Non-pigmented ciliary epithelial cell (primary cell): Measurements from ENCODE around the gene TVP23A.

ENCODE experiments used
- DNase-seq: peaks from one replicate; pipeline ENCODE4 v3.0.0-alpha.2; 2010; ENCODE audit warnings: low read depth

The TVP23A gene

DNA sequence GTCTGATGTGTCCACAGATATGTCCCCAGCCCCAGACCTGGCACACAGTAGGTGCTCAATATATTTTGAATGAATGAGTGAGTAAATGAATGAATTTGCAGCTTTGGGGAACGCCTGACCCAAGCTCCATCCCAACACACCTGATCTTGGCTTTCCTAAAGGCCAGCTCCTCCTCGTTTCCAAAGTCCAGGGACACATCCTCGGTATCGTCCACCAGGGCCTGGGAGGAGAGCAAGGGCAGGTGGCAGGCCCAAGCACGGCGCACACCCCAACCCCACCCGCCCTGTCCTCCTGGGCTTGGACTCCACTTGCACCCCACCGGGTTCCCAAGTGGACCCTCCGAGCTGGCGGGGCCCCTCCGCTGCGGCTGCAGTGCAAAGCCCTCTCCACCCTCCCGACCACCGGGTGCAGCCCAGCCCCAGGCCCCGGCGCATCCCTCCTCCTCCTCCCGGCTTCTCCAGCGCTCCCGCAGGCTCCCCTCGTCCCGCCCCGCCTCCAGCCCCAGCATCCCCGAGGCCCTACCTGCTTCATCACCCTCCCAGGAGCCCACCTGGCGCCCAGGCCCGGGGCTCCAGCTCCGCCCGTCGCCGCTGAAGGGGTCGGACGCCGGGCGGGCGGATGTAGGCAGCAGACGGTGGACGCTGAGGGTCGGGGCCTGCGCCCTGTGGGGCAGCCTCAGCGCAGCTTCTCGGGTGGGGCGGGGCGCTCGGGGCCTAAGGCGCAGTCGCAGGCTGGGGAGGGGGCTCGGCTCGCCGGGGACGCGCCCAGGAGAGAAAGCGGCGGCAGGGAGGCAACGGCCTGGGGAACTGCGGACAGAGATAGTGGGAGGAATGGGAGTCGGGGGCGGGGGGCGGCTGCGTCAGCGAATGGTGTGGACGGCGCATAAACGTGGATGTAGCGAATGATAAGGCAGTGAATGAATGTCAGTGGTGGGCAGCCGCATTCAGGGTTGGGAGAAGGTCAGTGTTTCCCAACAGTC lies at the start of gene TVP23A:
Gene TVP23A, minus strand, starts transcription at position 832 of the 979 bp plus-strand sequence. Its CDS starts 301 bp downstream, at position 531.
- DNase-seq, result no peak

DNA sequence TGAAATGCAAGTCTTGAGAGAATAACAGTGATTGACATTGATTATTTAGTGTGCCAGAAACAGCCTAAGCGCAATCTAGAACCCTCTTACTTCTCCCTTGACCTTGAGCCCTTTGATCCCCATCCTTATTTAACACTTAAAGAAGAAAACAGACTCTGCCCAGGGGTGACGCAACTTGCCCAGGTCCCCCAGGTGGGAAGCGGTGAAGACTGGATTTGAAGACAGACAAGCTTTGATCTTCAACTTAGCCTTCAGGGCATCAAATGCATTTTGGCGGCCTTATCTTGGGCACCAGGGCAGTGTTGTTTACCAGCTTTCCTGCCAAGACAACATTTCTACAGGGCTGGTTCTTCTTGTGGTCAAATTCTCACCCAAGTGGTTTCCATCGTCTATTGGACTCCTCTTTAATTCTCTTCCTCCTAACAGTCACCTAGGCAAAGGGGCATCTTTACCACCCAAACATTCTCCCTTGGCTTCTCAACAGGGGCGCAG lies 49.6 kb upstream of the TVP23A start:
- no peak for DNase-seq

DNA sequence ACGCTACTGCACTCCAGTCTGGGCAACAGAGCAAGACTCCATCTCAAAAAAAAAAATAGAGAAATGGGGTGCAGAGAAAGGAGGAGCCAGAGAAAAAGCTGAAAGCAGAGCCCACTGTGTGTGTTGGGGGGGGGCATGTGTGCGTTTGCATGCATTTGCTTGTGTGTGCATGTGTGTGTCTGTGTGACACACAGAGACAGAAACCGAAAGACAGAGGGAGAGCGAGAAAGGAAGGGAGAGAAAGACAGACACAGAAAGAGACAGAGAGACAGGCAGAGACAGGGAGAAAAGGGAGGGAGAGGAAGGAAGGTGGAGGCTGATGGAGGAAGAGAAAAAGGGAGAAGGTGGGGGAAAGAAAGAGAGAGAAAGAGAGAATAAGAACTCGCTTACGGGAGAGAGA lies 48.6 kb upstream of the TVP23A start:
- DNase-seq, result no peak

DNA sequence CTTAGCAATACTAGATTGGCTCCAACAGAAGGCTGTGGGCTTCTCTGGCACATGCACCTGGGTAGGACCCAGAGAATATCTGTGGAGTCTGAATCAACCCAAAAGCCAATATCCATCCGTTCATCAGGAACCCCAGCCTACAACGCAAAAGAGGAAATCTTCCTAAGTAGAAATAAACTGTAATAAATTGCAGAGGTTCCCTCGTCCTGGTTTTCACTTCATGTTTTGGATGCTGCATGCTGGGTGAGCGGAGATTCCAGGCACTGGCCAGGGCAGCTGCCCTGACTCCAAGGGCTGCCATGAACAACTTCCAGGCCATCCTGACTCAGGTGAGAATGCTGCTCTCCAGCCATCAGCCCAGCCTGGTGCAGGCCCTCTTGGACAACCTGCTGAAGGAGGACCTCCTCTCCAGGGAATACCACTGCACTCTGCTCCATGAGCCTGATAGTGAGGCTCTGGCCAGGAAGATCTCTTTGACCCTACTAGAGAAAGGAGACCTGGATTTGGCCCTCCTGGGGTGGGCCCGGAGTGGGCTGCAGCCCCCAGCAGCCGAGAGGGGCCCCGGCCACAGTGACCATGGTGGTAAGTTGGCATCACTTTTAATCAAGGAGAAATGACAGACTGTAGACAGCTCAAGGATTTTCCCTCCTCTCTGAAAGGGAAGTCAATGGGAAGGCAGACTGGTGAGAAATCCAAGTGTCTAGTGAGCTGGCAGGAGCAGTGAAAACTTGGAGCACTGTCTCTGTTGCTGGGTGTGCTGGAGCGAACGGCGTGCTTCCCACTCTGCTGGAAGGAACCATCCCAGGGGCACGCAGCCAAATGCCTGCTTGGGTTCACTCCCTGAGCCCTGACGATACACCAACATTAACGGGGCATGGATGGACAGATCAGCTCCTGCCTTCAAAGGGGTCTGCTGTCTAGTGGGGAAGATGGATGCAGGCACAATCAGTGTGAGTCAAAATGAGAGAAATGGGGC lies 47.7 kb upstream of the TVP23A start:
- DNase-seq, result no peak

DNA sequence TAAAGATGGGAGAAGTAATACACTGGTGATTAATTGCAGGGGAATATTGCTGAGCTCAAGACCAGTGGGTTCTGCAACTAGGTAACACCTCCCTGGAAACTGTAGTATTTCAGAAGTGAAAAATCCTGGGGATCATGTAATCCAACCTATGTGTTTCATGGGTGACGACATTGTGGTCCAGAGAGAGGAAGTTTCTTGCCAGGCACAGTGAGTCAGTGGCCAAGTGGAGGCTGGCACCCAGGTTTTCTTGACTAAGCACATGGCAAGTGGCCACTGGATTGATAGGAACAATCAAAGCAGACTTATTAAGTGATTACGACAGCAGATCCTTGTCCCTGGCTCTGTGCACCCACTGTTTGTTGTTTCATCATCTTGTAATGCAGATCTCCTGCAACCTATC lies 43.8 kb upstream of the TVP23A start:
- peak; percentile 50 for DNase-seq

DNA sequence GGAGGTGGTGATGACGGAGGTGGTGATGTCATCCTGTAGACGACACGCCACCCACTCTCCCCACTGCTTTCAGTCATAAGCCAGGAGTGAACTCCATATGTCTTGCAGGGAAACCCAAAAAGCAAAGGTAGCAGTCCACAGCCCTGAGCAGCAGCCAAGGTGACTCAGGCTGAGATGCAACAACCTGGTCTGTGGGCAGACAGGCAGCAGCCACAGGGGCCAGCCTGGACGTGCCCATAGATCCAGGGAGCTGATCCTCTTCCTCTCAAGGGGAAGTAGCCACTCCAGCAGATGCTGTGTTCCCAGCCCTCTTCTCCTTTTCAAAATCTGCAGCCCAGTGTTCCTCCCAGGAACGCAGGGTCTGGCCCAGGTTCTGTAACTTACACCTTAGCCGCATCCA lies 41.1 kb upstream of the TVP23A start:
- no peak for DNase-seq

- DNase-seq, result no peak
These were observed 40.4 kb upstream of the TVP23A start for GRCh38 chr16:10859020-10859419.

GRCh38 chr16:10858203-10858602 lies 39.6 kb upstream of the TVP23A start:
- DNase-seq, result no peak

DNA sequence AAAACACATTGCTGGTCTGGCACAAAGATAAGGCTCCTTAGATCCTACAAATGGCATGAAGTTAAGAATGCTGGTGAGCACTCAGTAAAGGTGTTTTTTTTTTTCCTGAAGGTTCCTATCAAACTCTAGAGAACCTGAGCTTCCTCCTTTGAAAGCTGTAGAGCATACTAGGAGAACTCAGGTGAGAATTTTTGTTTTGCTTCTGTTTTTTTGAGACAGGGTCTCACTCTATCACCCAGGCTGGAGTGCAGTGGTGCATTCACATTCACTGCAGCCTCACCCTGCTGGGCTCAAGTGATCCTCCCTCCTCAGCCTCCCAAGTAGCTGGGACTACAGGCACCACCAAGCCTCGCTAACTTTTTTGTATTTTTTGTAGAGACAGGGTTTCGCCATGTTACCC lies 37.4 kb upstream of the TVP23A start:
- DNase-seq, result no peak

DNA sequence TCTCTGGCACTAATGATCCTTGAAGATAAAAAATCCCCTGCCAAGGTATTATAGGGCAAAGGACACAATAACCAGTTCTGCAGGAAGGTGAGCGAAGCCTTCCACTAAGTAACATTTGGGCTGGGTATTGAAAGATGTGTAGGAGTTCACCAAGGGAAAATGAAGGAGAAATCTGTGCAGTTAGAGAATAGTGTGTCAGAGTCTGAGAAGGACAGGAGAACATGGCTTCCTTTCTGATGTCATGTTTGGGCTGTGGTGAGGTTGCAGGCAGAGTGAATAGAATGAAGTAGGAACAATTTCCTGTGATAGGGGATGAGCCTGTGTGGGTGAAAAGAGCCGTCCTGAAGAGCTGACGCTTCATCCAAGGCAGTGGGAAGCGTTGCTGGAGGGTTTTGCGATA lies 34.4 kb upstream of the TVP23A start:
- no peak for DNase-seq

- DNase-seq, result no peak
These were observed 33.7 kb upstream of the TVP23A start for GRCh38 chr16:10852286-10852685.

- DNase-seq, result no peak
These were observed 32.9 kb upstream of the TVP23A start for GRCh38 chr16:10851512-10851911.

DNA sequence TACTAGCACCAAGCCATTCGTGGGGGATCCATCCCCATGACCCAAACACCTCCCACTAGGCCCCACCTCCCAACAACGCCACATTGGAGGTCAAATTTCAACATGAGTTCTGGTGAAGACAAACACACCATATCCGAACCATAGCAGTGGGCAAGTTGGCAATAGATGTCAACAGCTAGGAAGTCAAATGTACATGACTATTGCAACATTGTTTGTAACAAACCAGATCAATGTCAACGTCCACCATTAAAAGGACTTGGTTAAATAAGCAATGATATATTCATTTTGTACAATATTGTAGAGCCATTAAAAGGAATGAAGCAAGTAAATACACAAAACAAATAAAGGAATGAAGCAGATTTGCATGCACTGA lies 31.9 kb upstream of the TVP23A start:
- no peak for DNase-seq

GRCh38 chr16:10849736-10850477 lies 31.3 kb upstream of the TVP23A start:
- DNase-seq, result no peak

GRCh38 chr16:10847176-10847575 lies 28.6 kb upstream of the TVP23A start:
- no peak for DNase-seq

DNA sequence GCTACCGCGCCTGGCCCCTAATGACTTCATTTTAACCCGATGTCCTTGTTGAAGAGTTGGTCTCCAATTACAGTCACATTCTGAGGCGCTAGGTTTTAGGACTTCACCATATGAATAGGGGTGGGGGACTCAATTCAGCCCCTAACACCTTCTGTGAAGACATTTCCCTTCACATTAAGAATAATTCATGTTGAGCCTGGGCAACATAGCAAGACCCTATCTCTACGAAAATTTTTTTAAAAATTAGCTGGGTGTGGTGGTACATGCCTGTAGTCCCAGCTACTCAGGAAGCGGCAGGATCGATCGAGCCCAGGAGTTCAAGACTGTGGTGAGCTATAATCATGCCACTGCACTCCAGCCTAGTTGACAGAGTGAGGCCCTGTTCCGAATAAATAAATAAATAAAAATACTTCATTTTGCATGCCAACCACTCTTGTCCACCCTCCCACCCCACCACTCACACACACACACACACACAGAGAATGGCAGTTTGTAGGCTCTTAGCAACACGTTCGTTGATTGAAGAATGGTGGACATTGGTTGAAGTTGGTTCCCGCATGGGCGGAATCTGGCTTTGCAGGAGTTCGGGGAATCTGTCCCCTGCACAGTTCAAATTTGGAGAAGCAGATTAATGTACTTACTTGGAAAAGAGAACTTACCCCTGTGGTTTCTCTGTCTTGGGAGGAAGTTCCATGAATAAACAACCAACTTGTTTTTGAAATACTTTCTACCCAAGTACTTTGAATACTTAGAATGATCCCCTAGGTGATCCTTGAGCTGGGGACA lies 27.8 kb upstream of the TVP23A start:
- DNase-seq, result no peak

DNA sequence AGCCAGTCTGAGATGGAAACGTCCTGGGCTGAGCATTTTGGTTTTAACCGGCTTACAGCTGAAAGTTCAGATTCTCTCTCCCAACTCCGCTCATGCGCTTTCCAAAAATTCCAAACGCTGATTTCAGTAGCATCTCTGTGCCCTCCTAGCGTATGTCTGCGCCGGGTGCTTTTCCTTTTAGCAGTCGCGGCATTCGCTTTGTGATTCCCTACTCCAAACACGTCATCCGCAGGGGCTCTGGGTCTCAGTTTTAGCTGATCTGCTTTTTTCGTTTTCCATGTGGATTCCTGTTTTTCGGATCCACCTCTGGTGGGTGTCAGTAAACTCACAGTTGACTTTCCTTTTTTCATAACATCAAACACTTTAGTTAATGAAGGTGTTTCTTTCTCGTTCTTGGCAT lies 22.1 kb upstream of the TVP23A start:
- no peak for DNase-seq

DNA sequence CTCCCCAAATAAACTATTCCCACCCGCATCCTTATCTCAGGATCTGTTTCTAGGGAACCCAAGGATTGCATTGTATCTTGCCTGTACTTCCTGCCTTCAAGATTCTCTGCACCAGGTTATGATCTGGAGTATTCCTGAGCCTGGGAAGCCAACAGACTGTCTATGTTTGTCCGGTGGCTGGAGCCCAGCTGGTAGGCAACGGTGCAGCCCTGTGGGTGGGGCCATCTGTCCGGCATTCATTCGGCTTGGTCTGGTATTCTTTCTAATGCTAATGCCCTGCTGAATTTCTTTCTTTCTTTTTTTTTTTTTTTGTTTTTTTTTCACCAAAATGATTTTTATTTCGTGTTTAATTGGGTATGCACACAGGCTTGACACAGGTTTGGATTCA lies 20.7 kb upstream of the TVP23A start:
- DNase-seq, result no peak

DNA sequence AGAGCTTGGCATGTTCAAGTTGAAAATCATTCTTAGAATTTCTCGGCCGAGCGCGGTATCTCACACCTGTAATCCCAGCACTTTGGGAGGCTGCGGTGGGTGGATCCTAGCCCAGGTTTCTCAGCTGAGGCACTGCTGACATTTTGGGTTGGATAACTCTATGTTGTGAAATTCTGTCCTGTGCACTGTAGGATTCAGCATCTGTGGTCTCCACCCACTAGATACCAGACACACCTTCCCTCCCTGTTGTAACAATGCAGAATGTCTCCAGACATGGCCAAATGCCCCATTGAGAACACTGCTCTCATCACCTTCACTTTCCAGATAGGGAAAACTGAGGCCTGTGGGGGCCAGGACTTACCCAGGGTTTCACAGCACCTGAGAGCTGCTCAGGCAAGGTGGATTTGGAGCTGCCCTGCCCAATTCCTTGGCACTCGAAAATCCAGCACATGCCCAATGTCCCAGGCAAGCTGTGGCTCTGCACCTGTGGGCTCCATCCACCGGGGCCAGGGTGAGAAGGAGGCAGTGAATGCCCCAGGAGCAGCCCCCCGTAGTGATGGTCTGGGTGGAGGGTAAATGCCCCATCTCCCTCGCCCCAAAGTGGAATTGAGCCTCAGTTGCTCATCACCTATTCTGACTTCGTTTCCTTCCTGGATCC lies 20.2 kb upstream of the TVP23A start:
- DNase-seq, result no peak

GRCh38 chr16:10836174-10836853 lies 17.7 kb upstream of the TVP23A start:
- DNase-seq, result no peak
